Measurements from ENCODE around the gene UBE2E2. TPM values are rescaled to one million over a fixed set of nuclear protein-coding genes. Genes with fewer than 3 reads are reported as not detected.
A peak's percentile ranks its signal among the peaks of the same experiment; 100 is the strongest.

UBE2E2 gene
- total and polyA plus RNA-seq, 2 donors from 2014 or later = 40.9 to 61.7 TPM

- no peaks in the 10 kb centered on the region for H3K36me3 ChIP-seq (ENCODE audit: control insufficient read depth in 2 of 3, insufficient read depth in 3 of 3, low read length in 3 of 3)
- DNase-seq (no peak), FAIRE-seq (peak; percentile 52)
- intact Hi-C loops (cut with DNase I) = no loop called here
- H3K4me3 ChIP-seq (ENCODE audit: low read length in 3 of 3) = no peak overlapping the region
- no peak overlapping the region for H3K27ac ChIP-seq (ENCODE audit: low read depth in 2 of 2, low read length in 2 of 2)
- no peak for TF ChIP-seq CTCF (IDR thresholded peaks at IDR 0.05; ENCODE audit: borderline replicate concordance, extremely low read depth, insufficient read depth)
- peaks cover 0 to 2% (median 0%) of the 10 kb centered on the region in 3 donors for H3K9me3 ChIP-seq (ENCODE audit: control insufficient read depth in 2 of 3, insufficient read depth in 1 of 3, low read length in 3 of 3)
- H3K4me1 ChIP-seq (ENCODE audit: control insufficient read depth in 2 of 3, insufficient read depth in 2 of 3, low read depth in 1 of 3, low read length in 3 of 3) = no peaks in the 10 kb centered on the region
- H3K27me3 ChIP-seq (ENCODE audit: control insufficient read depth, insufficient read depth, low read length) = no peaks in the 10 kb centered on the region
- H3K9ac ChIP-seq (ENCODE audit: low read length in 3 of 3) = no peak overlapping the region
Observed at GRCh38 chr3:23159929-23160328, 43.2 kb upstream of the UBE2E2 start.

GRCh38 chr3:23161308-23161707 lies 41.8 kb upstream of the UBE2E2 start:
- intact Hi-C loops (cut with DNase I) = no loop called here
- DNase-seq (no peak), FAIRE-seq (no peak)
- no peaks in the 10 kb centered on the region for H3K9me3 ChIP-seq (ENCODE audit: control insufficient read depth in 2 of 3, insufficient read depth in 1 of 3, low read length in 3 of 3)
- no peak overlapping the region for H3K9ac ChIP-seq (ENCODE audit: low read length in 3 of 3)
- H3K4me1 ChIP-seq (ENCODE audit: control insufficient read depth in 2 of 3, insufficient read depth in 2 of 3, low read depth in 1 of 3, low read length in 3 of 3) = no peaks in the 10 kb centered on the region
- no peaks in the 10 kb centered on the region for H3K36me3 ChIP-seq (ENCODE audit: control insufficient read depth in 2 of 3, insufficient read depth in 3 of 3, low read length in 3 of 3)
- H3K27me3 ChIP-seq (ENCODE audit: control insufficient read depth, insufficient read depth, low read length) = no peaks in the 10 kb centered on the region
- no peak overlapping the region for H3K4me3 ChIP-seq (ENCODE audit: low read length in 3 of 3)
- no peak overlapping the region for H3K27ac ChIP-seq (ENCODE audit: low read depth in 2 of 2, low read length in 2 of 2)
- TF ChIP-seq CTCF (IDR thresholded peaks at IDR 0.05; ENCODE audit: borderline replicate concordance, extremely low read depth, insufficient read depth) = no peak

- Histone ChIP-seq H3K9me3 (ENCODE audit: control insufficient read depth in 2 of 3, insufficient read depth in 1 of 3, low read length in 3 of 3) (no peaks in the 10 kb centered on the region), H3K4me1 (ENCODE audit: control insufficient read depth in 2 of 3, insufficient read depth in 2 of 3, low read depth in 1 of 3, low read length in 3 of 3) (no peaks in the 10 kb centered on the region), H3K36me3 (ENCODE audit: control insufficient read depth in 2 of 3, insufficient read depth in 3 of 3, low read length in 3 of 3) (no peaks in the 10 kb centered on the region), H3K4me3 (ENCODE audit: low read length in 3 of 3) (no peak overlapping the region), H3K27me3 (ENCODE audit: control insufficient read depth, insufficient read depth, low read length) (no peaks in the 10 kb centered on the region), H3K9ac (ENCODE audit: low read length in 3 of 3) (no peak overlapping the region), H3K27ac (ENCODE audit: low read depth in 2 of 2, low read length in 2 of 2) (no peak overlapping the region)
- no peak for FAIRE-seq
- no peak for TF ChIP-seq CTCF (IDR thresholded peaks at IDR 0.05; ENCODE audit: borderline replicate concordance, extremely low read depth, insufficient read depth)
- DNase-seq = no peak
- intact Hi-C loops (cut with DNase I) = no loop called here
Observed at GRCh38 chr3:23161896-23162570, 41.1 kb upstream of the UBE2E2 start.

GRCh38 chr3:23162934-23163333 lies 40.2 kb upstream of the UBE2E2 start:
- Histone ChIP-seq H3K9ac (ENCODE audit: low read length in 3 of 3) (no peak overlapping the region), H3K9me3 (ENCODE audit: control insufficient read depth in 2 of 3, insufficient read depth in 1 of 3, low read length in 3 of 3) (no peaks in the 10 kb centered on the region), H3K4me3 (ENCODE audit: low read length in 3 of 3) (no peak overlapping the region), H3K4me1 (ENCODE audit: control insufficient read depth in 2 of 3, insufficient read depth in 2 of 3, low read depth in 1 of 3, low read length in 3 of 3) (no peaks in the 10 kb centered on the region), H3K27ac (ENCODE audit: low read depth in 2 of 2, low read length in 2 of 2) (no peak overlapping the region), H3K27me3 (ENCODE audit: control insufficient read depth, insufficient read depth, low read length) (no peaks in the 10 kb centered on the region), H3K36me3 (ENCODE audit: control insufficient read depth in 2 of 3, insufficient read depth in 3 of 3, low read length in 3 of 3) (no peaks in the 10 kb centered on the region)
- DNase-seq = no peak
- intact Hi-C loops (cut with DNase I) = no loop called here
- TF ChIP-seq CTCF (IDR thresholded peaks at IDR 0.05; ENCODE audit: borderline replicate concordance, extremely low read depth, insufficient read depth) = no peak
- no peak for FAIRE-seq
